ENCODE results near the gene TIMM23B.
"Not testable (repeated sequence)": the region's sequence is repeated elsewhere in the genome, so short reads cannot be mapped to it uniquely, and the experiment has no call there.

Gene TIMM23B

DNA sequence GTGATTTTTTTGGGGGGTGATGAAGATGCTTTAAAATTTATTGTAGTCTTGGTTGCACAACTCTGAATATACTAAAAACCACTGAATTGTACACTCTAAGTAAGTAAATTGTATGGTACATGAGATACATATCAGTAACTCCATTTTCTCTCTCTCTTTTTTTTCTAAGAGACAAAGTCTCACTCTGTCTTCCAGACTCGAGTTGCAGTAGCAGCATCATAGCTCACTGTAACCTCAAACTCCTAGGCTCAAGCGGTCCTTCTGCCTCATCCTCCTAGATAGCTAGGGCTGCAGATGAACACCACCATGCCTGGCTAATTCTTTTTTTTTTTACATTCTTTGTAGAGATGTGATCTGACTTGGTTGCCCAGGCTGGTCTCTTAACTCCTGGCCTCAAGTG, 6.9 kb downstream of the TIMM23B start:
- H3K9me3 ChIP-seq; H3K27me3 ChIP-seq; H3K36me3 ChIP-seq; DNase-seq; H3K4me3 ChIP-seq (ENCODE audit: low read depth, low read length); H3K4me1 ChIP-seq: not testable (repeated sequence)

DNA sequence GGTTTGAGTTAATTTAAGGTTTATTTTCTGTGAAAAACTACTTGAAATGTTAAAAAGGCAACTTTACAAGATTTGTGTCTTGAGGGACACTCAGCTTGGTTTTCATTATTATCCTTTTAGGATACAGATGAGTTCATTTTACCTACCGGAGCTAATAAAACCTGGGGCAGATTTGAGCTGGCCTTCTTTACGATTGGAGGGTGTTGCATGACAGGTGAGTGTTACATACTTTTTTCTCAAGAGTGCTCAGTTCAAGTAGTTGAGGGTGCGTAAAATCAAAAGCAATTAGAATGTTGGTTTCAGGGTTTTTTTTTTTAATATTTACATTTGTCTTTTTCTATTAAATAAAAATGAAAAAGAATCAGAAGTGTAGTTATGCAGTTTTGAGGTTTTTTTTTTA, 10.2 kb downstream of the TIMM23B start:
- H3K4me3 ChIP-seq (ENCODE audit: low read depth, low read length); H3K9me3 ChIP-seq; H3K27me3 ChIP-seq; H3K4me1 ChIP-seq; H3K36me3 ChIP-seq; DNase-seq: not testable (repeated sequence)

DNA sequence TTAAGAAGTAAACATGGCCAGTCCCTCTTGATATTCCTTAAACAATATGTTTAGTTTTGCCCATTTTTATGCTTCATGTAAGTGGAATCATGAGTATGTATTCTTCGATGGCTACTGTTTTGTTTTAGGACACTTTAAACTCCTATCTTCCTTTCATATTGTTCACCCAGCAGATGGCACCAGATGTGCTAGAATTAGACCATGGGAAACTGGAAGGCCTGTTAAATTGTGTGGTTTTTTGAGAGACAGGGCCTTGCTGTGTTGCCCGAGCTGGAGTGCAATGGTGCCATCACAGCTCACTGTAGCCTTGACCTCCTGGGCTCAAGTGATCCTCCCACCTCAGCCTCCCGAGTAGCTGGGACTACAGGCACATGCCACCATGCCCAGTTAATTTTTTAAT, 11.3 kb downstream of the TIMM23B start:
- not testable (repeated sequence) for H3K4me3 ChIP-seq (ENCODE audit: low read depth, low read length); H3K4me1 ChIP-seq; H3K27me3 ChIP-seq; H3K36me3 ChIP-seq; DNase-seq; H3K9me3 ChIP-seq

DNA sequence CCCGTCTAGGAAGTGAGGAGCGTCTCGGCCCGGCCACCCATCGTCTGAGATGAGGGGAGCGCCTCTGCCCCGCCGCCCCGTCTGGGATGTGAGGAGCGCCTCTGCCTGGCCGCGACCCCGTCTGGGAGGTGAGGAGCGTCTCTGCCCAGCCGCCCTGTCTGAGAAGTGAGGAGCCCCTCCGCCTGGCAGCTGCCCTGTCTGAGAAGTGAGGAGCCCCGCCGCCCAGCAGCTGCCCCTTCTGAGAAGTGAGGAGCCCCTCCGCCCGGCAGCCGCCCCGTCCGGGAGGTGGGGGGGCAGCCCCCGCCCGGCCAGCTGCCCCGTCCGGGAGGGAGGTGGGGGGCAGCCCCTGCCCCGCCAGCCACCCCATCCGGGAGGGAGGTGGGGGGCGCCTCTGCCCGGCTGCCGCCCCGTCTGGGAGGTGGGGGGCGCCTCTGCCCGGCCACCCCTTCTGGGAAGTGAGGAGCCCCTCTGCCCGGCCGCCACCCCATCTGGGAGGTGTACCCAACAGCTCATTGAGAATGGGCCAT, 28.5 kb downstream of the TIMM23B start:
- not testable (repeated sequence) for H3K27me3 ChIP-seq; H3K9me3 ChIP-seq; H3K4me1 ChIP-seq; DNase-seq; H3K4me3 ChIP-seq (ENCODE audit: low read depth, low read length); H3K36me3 ChIP-seq

DNA sequence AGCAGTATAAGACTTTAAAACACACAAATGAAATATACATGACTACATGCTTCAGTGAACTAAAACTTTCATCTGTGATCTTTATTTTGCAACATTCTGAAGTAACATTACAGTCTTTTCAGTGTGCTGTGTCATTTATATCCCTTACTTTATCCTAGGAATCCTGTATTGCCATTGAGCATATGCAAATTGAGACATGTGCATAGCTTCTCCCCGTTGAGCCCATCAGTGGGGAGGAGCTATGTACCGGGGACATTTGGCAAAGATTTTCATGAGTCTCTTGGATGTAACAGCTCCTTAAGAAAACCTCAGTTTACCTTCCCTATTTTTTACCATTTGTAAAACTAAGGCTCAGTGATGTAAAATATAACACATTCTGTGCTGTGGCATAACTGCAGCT, 29.6 kb downstream of the TIMM23B start:
- H3K9me3 ChIP-seq; H3K27me3 ChIP-seq; DNase-seq; H3K36me3 ChIP-seq; H3K4me1 ChIP-seq; H3K4me3 ChIP-seq (ENCODE audit: low read depth, low read length): not testable (repeated sequence)

DNA sequence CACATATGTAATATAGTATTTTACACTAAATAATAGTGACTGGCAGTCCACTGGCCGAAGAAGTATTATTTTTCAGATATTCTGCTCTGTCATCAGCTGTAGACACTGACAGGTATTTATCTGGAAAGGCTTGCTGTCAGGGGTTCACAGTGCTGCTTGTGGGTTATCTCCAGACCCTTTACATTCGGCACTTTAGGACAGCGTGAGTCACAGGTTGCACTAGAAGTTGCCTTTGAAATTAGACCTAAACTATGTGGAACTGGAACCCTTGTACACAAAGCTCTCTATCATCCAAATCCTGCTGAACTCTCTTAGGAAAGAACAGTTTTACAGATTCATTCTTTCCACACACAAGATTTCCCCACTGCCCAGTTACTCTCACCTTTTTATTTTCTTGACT, 30.2 kb downstream of the TIMM23B start:
- H3K4me1 ChIP-seq; DNase-seq; H3K4me3 ChIP-seq (ENCODE audit: low read depth, low read length); H3K27me3 ChIP-seq; H3K9me3 ChIP-seq; H3K36me3 ChIP-seq: not testable (repeated sequence)

DNA sequence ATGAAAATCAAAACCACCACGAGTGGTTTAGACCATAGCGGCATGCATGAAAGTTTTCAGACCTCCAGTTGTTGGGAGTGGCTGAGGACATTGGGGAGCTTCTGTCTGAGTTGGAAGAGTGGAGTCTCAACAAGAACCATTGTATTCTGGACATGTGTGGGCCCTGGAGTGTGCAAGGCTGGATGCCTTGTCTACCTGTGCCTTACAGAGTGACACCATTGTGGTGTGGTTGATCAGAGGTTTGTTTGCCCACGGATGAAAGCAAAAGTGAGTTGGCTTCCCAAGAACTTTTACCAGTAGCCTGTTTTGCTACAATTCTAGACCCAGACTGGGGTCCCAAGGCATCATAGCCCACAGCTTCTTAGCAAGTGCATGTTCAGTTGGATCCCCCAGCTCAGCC, 35.9 kb downstream of the TIMM23B start:
- H3K9me3 ChIP-seq; H3K36me3 ChIP-seq; H3K27me3 ChIP-seq; H3K4me3 ChIP-seq (ENCODE audit: low read depth, low read length); H3K4me1 ChIP-seq; DNase-seq: not testable (repeated sequence)

DNA sequence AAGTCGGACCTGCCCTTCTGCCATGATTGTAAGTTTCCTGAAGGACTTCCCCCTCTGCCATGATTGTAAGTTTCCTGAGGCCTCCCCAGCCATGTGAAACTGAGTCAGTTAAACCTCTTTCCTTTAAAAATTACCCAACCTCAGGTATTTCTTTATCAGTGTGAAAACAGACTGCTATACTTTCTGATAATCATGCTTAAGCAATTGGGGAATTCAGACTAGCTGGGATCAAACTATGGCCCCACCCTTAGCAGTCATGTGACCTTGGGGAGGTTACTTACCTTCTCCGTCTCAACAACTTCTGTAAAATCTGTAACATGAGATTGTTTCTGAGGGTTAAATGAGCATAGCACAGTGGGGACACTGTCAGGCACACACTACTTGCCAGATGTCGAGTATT, 45.4 kb downstream of the TIMM23B start:
- H3K4me1 ChIP-seq; DNase-seq; H3K36me3 ChIP-seq; H3K4me3 ChIP-seq (ENCODE audit: low read depth, low read length); H3K9me3 ChIP-seq; H3K27me3 ChIP-seq: not testable (repeated sequence)

DNA sequence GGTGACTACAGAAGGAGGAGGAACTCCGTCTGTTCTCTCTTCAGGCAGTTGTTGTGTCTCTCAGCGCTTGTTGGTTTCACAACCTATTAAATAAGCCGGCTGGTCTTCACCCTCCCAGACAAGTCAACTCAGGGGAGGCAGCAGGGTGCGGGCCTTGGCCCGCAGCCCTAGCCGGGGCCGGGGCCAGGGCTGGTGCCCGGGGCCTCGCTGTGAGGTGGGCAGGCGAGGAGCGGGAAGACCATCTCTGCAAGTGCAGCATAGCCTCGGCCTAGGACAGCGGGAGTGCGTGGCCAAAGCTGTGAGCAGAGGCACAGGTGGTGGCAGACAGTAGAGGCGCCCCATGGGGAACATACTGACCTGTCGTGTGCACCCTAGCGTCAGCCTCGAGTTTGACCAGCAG, 46.5 kb downstream of the TIMM23B start, which contains the start of gene AGAP6:
TSS of gene AGAP6 (plus strand) at position 31 of the 400 bp plus-strand sequence. CDS start at position 341, 310 bp downstream.
- not testable (repeated sequence) for H3K9me3 ChIP-seq; H3K36me3 ChIP-seq; DNase-seq; H3K27me3 ChIP-seq; H3K4me1 ChIP-seq; H3K4me3 ChIP-seq (ENCODE audit: low read depth, low read length)

DNA sequence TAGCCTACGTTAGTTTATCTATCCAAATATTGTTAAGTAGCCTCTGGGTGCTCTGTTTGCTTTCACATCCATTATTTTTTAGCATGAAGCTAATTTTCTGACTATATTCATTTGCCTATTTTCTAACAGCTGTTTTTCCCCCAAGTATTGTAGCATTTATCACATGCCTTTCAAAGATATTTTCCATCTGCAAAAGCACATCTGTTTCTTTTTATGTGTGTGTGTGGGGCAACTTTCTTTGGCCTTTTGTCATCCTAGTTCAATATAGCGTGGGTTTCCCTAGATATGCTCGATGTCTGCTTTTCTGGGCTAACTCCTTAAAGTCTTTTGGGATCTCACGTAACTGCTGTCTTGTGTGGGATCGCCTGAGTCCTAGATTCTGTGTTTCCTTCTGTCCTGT, 53.5 kb downstream of the TIMM23B start:
- not testable (repeated sequence) for H3K4me1 ChIP-seq; H3K27me3 ChIP-seq; H3K4me3 ChIP-seq (ENCODE audit: low read depth, low read length); H3K36me3 ChIP-seq; H3K9me3 ChIP-seq; DNase-seq

DNA sequence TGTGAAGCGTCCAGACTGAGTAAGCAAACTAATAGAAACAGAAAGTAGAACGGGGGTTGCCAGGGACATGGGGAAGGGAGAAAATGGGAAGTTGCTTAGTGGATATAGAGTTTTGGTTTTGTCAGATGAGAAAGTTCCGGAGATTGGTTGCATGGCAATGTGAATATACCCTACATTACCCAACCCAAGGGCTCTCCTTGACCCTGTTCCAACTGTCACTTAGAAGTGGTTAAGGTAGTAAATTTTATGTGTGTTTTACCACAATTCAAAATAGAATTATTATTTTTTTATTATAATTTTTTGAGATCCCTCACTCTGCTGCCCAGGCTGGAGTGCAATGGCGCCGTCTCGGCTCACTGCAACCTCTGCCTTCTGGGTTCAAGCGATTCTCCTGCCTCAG, 72.2 kb downstream of the TIMM23B start:
- H3K4me3 ChIP-seq (ENCODE audit: low read depth, low read length); H3K27me3 ChIP-seq; H3K36me3 ChIP-seq; H3K9me3 ChIP-seq; H3K4me1 ChIP-seq; DNase-seq: not testable (repeated sequence)

DNA sequence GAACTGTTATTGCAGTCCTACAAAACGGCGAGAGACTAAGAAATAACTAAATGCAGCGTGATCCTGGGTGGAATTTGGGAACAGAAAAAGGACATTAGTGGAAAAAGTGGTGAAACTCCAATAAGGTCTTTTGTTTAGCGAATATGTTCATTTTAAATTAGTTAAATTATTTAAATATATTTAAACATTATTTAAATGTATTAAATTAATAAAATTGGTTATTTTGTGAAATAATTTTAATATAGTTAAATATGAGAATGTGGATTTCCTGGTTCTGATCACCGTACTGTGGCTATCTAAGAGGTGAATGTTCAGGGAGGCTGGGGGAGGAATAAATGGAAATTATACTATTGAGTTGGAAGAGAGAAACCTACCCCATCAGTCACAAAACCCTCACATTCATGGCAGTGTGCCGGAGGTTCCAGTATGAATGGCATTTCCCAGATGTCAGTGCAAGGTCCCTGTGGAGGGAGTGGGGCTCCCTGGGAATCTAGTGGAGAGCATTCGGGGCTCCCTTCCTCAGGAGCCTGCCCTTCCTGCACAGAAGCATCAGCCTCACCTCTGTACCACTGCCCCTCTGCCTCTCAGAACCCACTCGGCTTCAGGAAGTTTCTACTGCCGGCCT, 73.9 kb downstream of the TIMM23B start:
- not testable (repeated sequence) for H3K4me3 ChIP-seq (ENCODE audit: low read depth, low read length); H3K9me3 ChIP-seq

DNA sequence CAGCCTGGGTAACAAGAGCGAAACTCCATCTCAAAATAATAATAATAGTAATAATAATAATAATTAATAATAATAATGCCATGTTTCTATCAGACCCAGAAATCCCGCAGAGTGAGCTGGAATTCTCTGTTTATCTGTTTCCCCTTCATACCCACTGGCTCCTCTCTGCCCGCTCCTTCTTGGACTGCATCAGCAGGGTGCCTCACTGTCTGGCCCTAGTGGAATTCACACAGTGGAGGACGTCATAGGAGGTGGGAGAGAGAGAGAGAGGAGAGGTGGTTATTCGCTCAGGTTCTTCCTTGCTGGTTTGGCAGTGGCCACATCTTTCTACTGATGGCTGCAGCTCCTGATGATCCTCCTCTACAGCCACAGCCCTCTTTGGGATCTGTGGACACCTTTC, 75.1 kb downstream of the TIMM23B start:
- H3K36me3 ChIP-seq; H3K27me3 ChIP-seq; H3K4me1 ChIP-seq; DNase-seq; H3K9me3 ChIP-seq; H3K4me3 ChIP-seq (ENCODE audit: low read depth, low read length): not testable (repeated sequence)

More for the DNA sequence above, 73.9 kb downstream of the TIMM23B start:
- DNase-seq, H3K4me1 ChIP-seq, H3K36me3 ChIP-seq, H3K27me3 ChIP-seq: not testable (repeated sequence)

DNA sequence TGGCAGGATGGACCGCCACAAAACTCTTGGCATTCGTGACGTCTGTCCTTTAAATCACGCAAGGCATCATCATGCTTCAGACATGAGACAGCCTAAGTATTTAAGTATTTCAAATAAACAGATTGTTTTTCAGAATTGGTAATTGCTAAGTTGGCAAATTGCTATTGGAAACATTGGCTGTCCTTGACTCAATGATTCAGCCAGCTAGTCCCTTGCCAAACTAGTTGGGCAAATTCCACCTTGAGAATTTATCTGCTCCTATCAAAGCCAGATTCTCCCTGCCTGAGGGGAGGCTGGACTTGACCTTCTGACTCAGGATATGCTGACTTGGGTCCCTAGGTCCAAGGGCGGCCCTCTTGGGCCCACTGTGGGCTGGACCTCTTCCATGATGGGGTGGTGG, 75.8 kb downstream of the TIMM23B start:
- not testable (repeated sequence) for H3K36me3 ChIP-seq; H3K27me3 ChIP-seq; H3K9me3 ChIP-seq; H3K4me3 ChIP-seq (ENCODE audit: low read depth, low read length); H3K4me1 ChIP-seq; DNase-seq

DNA sequence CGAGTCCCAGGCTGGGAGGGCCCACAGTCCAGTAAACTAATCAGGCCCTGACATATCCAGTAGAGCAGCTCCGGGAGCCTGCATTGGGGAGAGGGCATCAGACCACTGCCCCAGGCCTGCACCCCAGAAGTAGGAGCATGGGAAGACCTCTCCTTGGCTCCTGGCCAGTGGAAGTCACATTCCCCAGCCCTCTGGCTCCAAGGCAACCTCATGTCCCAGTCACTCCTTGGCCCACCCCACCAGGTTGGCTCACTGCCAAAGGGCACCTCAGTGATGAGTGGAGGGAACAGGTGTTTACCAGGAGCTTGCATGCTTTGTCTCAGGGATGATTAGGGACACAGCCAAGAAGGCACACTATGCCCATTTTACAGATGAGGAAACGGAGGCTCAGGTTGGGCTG, 77.4 kb downstream of the TIMM23B start:
- DNase-seq; H3K36me3 ChIP-seq; H3K4me1 ChIP-seq; H3K27me3 ChIP-seq; H3K9me3 ChIP-seq; H3K4me3 ChIP-seq (ENCODE audit: low read depth, low read length): not testable (repeated sequence)

DNA sequence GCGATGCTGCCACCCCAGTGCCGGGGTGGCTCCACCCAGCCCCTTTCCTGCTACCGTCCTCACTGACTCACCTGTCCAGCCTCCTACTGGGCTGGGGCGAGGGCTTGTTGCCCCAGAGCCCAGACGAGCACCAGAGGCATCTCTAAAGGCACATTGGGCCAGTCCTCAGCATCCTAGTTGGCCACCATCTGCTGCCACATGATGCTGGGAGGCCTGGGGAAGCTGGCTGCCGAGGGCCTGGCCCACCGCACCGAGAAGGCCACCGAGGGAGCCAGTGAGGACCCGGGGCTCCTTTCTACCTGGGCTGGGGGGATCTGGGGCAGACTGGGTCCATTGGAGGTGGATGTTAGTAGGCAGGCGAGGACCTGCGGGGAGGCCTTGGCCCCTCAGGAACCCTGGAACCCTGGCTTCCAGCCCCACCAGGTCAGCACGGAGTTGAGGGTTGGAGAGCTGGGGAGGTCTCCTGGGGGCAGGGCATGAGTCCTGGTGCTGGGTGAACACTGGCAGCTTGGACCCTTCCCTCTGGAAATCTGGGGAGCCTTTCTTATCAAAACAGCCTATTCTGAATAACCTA, 78.7 kb downstream of the TIMM23B start:
- H3K4me1 ChIP-seq; H3K4me3 ChIP-seq (ENCODE audit: low read depth, low read length); H3K9me3 ChIP-seq; H3K36me3 ChIP-seq; H3K27me3 ChIP-seq; DNase-seq: not testable (repeated sequence)

Data from BE2C (cell line).